Activated T-helper 9 cell treated with anti-CD3 and anti-CD28 coated beads, Interleukin-2, amount 50 U/mL, for 16 hours (primary cell): ENCODE data around the gene CELF4.

Experiments used
- DNase-seq: peaks from one replicate; pipeline ENCODE4 v3.0.0-alpha.2; 2020; ENCODE audit warnings: low read depth

The CELF4 gene

GRCh38 chr18:37572736-37573135 is 7.1 kb upstream of the CELF4 start:
- no peak for DNase-seq

DNA sequence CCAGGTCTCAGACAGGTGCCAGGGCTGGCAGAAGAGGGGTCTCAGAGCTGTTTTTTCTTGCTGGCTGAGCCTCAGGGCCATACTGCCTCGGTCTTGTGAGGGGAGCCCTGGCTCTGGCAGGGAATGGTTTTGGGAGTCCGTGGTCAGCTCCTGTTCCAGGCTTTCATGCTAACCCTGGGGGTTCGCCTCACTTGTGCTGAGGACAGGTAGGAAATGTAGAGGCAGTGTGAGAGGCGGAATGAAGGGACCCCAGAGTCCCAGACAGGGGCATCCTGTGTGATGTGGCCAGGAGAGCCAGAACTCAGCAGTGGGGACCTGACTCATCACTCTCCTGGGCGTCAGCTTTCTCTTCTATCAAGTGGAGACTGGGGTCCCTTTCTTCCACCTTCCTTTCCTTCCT is 5.7 kb upstream of the CELF4 start:
- DNase-seq: no peak

DNA sequence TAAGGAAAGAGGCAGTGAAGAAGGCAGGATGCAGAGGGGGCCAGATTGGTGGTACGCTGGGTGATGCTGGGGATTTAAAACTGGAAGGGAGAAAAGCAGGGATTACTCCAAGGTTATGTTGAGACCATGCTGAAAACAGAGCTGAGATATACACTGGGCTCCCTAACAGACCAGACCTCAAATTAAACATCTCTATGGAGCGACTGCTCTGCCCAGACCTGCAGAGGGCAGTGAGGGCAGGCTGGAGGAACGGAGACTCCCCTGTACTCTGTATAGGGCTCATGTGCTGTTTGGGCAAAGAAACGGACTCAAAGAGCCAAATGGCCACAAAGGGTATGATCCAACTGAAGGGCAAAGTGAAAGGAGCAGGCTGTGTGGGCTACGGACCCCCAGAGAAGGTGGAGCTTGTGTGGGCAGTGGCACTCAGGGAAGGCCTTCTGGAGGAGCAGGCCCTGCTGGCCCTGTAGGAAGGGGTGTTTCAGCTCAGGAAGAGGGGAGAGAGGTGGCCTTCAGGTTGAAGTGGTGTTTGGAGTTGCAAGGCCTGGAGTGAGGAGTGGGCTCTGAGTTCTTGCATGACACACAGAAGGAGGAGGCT is 4.8 kb upstream of the CELF4 start:
- DNase-seq: no peak

DNA sequence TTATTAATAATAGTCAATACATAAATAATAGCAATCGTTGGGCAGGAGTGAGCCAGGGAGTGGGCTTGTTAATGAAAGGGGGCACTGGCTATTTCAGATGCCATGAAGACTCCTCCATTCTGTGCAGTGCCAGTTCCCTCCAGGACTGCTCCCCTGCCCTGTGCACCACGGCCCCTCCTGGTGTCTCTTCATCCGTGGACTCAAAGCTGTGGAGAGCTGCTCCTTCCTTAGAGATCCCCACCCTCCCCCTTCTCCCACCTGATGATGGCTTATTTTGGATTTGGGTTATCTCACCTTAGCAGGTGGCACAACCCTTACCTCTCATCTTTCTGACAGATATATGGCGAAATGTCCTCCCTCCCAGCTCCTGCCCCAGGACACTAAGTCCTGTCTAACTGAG is 3.1 kb upstream of the CELF4 start:
- DNase-seq: no peak

DNA sequence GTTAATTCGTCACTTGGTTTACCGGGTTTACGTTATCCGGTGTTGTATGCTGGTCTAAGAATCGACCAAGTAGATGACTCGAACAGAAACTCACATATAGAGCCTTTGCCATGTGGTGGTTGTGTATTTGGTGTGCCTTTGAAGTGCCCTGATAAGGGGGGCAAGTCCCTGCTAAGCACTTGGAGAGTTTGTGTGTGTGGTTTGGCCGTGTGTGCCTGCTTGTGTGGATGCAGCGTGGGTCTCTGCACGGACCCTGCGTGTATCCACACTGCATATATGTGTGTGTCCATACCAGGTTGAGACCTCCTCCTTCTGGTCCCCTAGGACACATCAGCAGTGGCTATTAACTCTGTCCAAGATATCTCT is 2.4 kb upstream of the CELF4 start:
- DNase-seq: no peak

DNA sequence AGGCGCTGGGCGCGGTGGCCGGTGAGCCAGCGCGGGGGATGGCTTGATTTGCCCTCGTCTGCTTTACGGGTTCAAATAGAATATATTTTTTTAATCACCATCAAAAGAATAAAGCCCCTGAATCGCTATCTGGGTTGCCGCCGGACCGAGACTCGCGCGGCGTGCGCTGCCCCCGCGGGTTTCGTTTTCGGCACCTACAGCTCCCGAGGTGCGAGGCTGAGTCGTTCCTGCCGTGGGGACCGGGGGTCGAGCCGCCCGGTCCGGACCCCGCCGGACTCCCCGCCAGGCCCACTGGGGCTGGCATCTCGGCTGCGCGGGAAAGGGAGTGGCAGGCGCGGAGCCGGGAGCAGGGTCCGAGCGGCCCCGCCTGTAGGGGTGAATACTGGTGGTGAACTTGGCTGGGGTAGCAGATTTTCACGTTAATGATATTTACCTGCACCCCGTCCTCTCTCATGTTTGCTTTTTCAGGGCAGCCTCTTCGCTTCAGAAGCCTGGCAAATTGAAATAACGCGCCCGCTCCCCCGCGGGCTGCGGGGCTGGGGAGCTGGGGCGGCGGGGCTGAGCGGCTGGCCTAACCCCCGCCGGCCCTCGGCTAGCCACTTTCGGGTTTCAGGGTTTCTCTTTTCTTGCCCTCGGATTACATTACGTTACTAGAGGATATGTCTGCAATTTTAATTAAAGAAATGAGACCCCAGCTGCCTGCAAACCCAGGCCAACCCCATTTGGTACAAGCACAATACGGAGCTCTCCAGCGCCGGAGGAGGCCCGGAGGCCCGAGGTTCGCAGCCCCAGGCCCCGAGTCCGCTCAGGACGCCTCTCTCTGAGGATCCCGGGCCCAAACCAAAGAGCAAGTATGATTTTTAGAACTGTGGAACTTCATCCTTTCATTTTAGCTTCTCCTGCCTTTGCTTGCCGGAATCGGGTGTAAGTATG is 1.7 kb upstream of the CELF4 start:
- DNase-seq: no peak

GRCh38 chr18:37566479-37567060 is 972 bp upstream of the CELF4 start:
- no peak for DNase-seq

GRCh38 chr18:37565977-37566478 is 430 bp upstream of the CELF4 start:
- DNase-seq: no peak

- DNase-seq: no peak
Measured at GRCh38 chr18:37564711-37565100, 892 bp downstream of the CELF4 start.

GRCh38 chr18:37563931-37564392 is 1.6 kb downstream of the CELF4 start:
- no peak for DNase-seq

GRCh38 chr18:37561986-37562385 is 3.6 kb downstream of the CELF4 start:
- DNase-seq: no peak

GRCh38 chr18:37560003-37560402 is 5.6 kb downstream of the CELF4 start:
- no peak for DNase-seq

- DNase-seq: no peak
Measured at GRCh38 chr18:37559194-37559593, 6.4 kb downstream of the CELF4 start.

- DNase-seq: no peak
Measured at GRCh38 chr18:37554399-37554787, 11.2 kb downstream of the CELF4 start.

DNA sequence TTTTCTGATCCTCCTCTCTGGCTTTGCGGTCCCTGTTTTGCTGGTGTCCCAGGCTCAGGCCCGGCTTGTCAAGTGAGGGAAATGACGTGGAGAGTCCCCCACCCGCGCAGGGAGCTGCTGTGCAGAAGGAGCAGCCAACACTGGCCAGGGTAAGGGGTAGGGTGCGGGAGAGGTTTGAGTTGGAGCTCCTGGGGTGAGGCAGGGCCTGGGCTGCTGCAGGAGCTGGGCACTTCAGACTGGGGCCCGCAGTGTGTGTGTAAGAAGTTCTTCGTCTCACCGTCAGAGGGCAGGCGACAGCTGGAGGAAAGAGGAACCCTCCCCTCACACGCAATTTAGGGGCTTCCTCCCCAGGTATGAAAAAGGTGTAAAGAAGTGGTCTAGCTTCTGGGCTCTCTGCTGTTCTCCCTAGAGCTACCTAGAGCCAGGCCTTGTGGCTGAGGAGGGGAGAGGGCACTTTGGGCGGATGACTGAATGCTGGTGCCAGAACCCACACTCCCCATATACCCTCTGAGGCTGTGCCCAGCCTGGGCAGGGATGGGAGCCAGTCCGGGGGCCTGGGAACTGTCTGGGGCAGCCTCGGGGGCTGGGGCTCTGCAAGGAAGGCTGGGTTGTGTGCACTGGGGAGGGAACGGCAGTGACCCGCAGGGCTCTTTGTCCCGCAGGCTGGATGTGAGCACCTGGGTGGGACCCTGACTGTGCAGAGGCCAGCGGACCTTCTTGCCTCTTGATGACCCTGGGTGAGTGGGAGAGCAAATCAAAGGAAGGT is 11.8 kb downstream of the CELF4 start:
- no peak for DNase-seq

DNA sequence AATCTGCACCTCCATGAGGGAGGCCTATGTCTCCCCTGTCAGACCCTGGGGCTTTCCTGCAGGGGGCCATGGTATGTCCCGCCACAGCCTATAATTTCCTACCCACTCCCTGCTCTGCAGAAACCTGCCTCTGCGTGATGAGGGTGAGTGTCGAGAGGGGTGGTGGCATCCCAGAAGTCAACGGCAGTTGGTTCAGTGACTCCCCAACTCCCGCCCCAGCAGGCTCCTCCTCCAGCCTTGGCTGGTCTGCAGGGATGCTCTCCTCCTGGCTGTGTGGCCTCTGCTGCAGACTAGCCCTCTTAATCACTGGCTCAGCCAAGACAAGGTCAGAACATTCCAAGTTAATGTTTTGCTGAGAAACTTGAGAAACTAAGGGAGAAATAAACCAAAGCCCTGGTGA is 13.3 kb downstream of the CELF4 start:
- no peak for DNase-seq

- no peak for DNase-seq
Measured at GRCh38 chr18:37551846-37552245, 13.8 kb downstream of the CELF4 start.

- no peak for DNase-seq
Measured at GRCh38 chr18:37551249-37551648, 14.3 kb downstream of the CELF4 start.

DNA sequence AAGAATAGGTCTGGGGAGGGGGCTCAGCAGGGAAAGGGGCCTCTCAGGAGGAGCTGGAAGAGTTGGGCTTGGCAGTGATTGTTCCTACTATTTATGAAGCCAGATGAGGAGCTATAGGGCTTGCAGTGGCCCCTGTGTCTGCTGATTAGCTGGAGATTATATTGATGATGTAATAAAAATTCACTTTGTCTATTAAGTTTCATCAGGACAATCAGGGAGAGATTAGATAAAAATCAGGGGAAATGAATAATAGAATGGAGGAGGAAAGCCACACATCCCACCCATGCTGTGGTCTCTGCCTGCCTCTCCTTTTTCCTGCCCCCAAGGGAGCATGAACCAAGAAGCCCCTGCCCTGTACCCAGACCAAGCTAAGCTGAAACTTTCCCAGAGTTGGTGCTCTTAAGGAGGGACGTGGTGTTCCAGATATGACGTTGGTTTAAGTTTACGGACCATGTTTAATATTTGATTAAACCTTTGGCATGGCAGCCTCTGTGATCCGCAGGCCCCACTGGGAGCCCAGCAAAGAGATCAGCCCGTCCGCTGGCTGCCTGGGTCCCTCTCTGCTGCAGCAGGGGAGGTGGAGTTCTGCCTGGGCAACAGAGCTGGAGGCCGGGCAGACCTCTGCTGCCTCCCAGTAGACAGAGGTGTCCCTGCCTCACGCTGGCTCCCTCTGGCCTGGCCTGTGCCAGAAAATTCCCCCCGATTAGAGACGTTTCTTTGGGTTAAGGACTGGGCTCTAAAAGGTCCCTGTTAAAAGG is 15.3 kb downstream of the CELF4 start:
- no peak for DNase-seq

GRCh38 chr18:37548679-37549289 is 16.8 kb downstream of the CELF4 start:
- no peak for DNase-seq

GRCh38 chr18:37547196-37547827 is 18.3 kb downstream of the CELF4 start:
- DNase-seq: no peak
